Activated naive CD8-positive, alpha-beta T cell treated with anti-CD3 and anti-CD28 coated beads, Interleukin-2, amount 50 U/mL, for 24 hours (primary cell): Measurements from ENCODE around the gene DDX47.
A peak's percentile ranks its signal among the peaks of the same experiment; 100 is the strongest.
"Not testable (repeated sequence)": the region's sequence is repeated elsewhere in the genome, so short reads cannot be mapped to it uniquely, and the experiment has no call there.

ENCODE experiments used
- ATAC-seq: fragments of 150-1000 bp; cut with Tn5 transposase; one replicate; pipeline ENCODE4 v1.10.0; 2021
- DNase-seq: peaks from one replicate; pipeline ENCODE4 v3.0.0; 2021
- H3K27ac Mint-ChIP-seq: one replicate; pipeline ENCODE4 v1.8.0; 2021; ENCODE audit warnings: mild to moderate bottlenecking, mixed read lengths
- H3K27me3 Mint-ChIP-seq: one replicate; pipeline ENCODE4 v1.8.0; 2021; ENCODE audit warnings: mixed read lengths
- H3K36me3 Mint-ChIP-seq: one replicate; pipeline ENCODE4 v1.8.0; 2021; ENCODE audit warnings: low read depth, mixed read lengths
- H3K4me1 Mint-ChIP-seq: one replicate; pipeline ENCODE4 v1.8.0; 2021; ENCODE audit warnings: mixed read lengths
- H3K4me3 Mint-ChIP-seq: one replicate; pipeline ENCODE4 v1.8.0; 2021; ENCODE audit warnings: mild to moderate bottlenecking, moderate library complexity, mixed read lengths
- H3K9me3 Mint-ChIP-seq: one replicate; pipeline ENCODE4 v1.8.0; 2021; ENCODE audit warnings: mixed read lengths

Gene DDX47

DNA sequence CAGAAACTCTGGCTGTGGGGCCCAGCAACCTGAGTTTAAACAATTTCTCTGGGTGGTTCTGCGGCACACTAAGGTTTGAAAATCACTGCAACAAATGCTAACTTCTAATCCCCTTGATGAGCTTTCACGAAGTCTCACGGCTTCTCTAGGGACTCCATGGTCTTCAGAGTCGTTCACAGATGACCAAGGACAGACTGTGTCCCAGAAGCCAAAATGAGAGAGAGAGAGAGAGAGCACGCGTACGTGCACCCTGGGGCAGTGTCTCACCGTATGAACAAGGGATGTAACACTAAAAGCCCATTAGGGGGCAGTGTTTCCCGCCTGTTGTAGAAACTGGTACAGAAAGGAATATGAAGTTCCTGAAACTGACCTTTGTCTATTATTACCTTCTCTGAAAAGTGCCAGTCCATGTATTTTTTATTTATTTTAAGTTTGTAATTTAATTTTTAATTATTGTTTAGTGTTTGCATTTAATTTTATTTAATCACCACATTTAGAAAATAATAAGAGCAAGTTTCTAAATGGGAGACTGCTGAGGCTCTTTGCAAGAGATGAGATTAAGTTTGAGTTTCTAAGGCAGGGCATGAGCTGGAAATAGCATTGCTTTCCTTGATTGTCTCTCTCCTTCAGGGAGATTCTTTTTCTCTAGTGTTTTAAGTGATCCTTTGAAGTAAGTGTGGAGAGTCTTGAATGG is 24.3 kb upstream of the DDX47 start:
- DNase-seq (peak; percentile 69), ATAC-seq (peak; percentile 84)
- H3K27me3 Mint-ChIP-seq = no peaks in the 10 kb centered on the region
- peak overlapping the region; percentile 66 for H3K4me3 Mint-ChIP-seq
- peak overlapping the region; percentile 86 for H3K27ac Mint-ChIP-seq
- peaks cover 2% of the 10 kb centered on the region for H3K36me3 Mint-ChIP-seq
- no peaks in the 10 kb centered on the region for H3K9me3 Mint-ChIP-seq
- peaks cover 33% of the 10 kb centered on the region for H3K4me1 Mint-ChIP-seq

DNA sequence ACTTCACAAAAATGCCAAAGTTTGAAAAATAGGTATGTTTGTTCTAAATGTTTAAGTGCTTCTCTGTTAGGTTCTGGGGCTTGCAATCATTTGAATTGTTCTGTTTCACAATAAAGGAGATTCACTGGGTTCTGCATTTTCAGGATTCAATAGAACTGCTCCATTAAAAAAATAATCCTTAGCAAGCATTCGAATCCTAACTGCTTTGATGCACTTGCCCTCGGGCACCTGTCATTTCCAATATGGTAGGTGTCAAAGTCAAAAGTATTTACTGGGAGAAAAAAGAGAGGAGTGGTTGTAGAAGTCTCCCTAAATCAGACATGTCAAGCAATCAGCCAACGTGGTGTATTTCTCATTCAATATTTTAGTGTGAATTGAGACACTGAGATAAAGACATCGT is 22.2 kb upstream of the DDX47 start:
- ATAC-seq (no peak), DNase-seq (no peak)
- H3K4me1 Mint-ChIP-seq = peaks cover 24% of the 10 kb centered on the region
- no peak overlapping the region for H3K27ac Mint-ChIP-seq
- peaks cover 2% of the 10 kb centered on the region for H3K36me3 Mint-ChIP-seq
- H3K4me3 Mint-ChIP-seq = no peak overlapping the region
- H3K9me3 Mint-ChIP-seq = no peaks in the 10 kb centered on the region
- no peaks in the 10 kb centered on the region for H3K27me3 Mint-ChIP-seq

DNA sequence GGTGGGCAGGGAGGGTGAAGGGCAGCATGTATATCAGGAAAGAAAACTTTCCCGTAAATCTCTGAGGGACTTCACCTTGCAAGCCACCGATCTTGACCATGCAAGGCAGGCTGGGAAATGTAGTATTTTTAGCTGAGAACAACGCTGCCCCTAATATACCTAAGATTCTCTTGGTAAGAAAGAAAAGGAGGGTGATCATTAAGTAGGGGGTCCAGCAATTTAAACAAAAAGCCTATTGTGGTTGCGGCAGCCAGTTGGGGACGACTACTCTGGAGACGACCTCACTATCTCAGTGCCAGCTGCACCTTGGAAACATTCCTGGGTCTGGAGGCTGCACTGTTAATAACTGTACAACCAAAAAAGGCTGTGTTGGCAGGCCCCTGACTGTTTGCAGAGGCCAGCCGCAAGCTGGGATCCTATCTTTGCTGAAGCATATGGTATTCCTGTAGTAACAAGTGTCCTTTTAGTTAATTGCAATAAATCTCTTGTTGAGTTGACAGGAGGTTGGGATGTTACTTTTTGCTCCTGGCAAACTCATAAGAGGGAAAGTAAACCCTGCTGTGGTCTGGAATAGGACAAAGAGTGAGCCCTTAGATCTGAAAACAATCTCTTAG is 21.3 kb upstream of the DDX47 start:
- ATAC-seq = no peak
- Mint-ChIP-seq H3K4me3 (no peak overlapping the region), H3K36me3 (peaks cover 2% of the 10 kb centered on the region), H3K27me3 (no peaks in the 10 kb centered on the region), H3K27ac (no peak overlapping the region), H3K4me1 (peaks cover 17% of the 10 kb centered on the region), H3K9me3 (no peaks in the 10 kb centered on the region)
- DNase-seq = no peak

DNA sequence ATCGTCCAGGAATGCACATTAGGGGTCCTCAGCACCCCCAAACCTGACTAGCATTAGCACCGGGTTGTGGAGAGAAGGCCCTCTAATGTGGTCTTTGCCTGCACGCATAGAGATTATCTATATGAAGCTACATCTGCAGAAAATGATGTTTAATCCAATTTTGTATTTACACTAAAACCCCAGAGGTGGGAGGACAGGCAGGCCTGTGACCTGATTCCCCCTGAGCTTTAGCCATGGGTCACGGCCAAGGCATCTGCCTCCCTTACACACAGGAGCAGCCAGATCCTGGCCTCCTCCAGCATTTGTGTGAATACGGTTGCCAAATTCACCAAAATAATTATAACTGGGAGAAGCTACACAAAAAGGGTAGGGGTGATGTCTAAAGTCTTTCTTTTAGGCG is 20.7 kb upstream of the DDX47 start:
- DNase-seq = no peak
- Mint-ChIP-seq H3K4me1 (peaks cover 15% of the 10 kb centered on the region), H3K4me3 (no peak overlapping the region), H3K27ac (no peak overlapping the region), H3K36me3 (peaks cover 2% of the 10 kb centered on the region), H3K9me3 (no peaks in the 10 kb centered on the region), H3K27me3 (no peaks in the 10 kb centered on the region)
- ATAC-seq = no peak

DNA sequence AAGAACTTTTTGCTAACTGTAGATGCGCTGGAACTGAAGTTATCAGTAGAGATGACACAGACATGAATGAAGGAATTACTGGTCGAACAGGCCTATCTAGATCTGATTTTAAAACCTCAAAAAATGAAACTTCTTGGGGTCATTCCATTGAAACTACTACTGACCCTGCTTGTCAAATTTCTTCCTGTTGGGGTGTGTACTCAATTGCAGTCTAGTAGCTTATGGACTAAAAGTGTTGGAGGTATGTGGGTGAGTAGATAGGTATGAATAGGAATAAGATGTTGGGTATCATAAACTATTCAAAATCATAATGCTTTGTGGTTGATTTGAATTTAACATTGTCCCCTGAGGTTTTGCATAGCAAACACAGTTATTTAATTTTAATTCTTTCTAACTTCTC is 18.5 kb upstream of the DDX47 start:
- no peak overlapping the region for H3K4me3 Mint-ChIP-seq
- no peaks in the 10 kb centered on the region for H3K36me3 Mint-ChIP-seq
- no peaks in the 10 kb centered on the region for H3K27me3 Mint-ChIP-seq
- H3K4me1 Mint-ChIP-seq = no peaks in the 10 kb centered on the region
- DNase-seq (no peak), ATAC-seq (no peak)
- H3K27ac Mint-ChIP-seq = no peak overlapping the region
- H3K9me3 Mint-ChIP-seq = no peaks in the 10 kb centered on the region

DNA sequence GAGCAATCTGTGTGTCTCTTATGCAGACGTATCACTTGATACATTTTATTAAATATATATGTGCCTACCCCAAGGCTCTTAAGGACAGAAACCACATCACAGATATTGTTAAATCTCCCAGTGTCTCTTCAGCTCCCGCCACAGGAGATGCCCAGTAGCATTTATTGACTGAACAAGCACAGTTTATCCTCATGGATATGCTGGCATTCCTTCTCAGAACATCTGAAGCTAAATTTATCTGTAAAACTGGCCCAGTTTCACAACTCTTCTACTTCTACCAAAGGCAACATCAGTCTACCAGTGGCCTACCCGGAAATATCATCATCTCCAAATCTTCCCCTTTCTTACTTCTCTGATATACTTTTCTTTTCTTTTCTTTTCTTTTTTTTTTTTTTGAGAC is 17.0 kb upstream of the DDX47 start:
- H3K27me3 Mint-ChIP-seq = no peaks in the 10 kb centered on the region
- H3K36me3 Mint-ChIP-seq = no peaks in the 10 kb centered on the region
- H3K4me1 Mint-ChIP-seq = peaks cover 5% of the 10 kb centered on the region
- no peak for ATAC-seq
- H3K4me3 Mint-ChIP-seq = no peak overlapping the region
- H3K9me3 Mint-ChIP-seq = no peaks in the 10 kb centered on the region
- DNase-seq = no peak
- H3K27ac Mint-ChIP-seq = no peak overlapping the region

DNA sequence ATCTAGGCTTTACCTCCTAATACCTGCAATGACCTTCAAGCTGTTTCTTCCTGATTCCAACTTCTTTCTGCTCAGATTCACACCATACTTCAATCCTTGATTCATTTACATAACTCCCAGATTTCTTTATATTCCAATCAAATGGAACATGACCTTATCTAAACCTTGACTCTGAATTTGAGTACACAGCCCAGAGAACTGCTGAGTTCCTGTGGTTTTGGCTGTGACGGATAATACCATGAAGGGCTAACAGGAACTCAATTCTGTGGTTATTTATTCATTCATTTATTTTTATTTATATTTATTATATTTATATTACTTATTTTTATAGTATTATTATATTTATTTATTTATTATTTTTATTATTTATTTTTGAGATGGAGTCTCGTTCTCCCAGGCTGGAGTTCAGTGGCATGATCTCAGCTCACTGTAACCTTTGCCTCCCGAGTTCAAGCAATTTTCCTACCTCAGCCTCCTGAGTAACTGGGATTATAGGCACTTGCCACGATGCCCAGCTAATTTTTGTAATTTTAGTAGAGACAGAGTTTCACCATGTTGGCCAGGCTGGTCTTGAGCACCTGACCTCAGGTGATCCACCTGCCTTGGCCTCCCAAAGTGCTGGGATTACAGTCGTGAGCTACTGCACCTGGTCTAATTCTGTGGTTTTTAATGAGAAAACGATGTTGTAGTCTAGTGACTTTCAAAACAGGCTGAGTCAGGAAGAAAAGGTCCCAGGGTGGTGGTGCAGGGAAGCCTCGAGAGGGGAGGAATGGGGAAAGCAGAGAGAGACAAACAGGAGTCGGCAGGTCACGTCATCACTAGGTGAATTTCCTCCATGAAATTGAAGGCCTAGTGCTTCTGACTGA is 16.0 kb upstream of the DDX47 start:
- ATAC-seq (no peak), DNase-seq (no peak)
- Mint-ChIP-seq H3K9me3 (no peaks in the 10 kb centered on the region), H3K4me1 (peaks cover 6% of the 10 kb centered on the region), H3K4me3 (no peak overlapping the region), H3K36me3 (no peaks in the 10 kb centered on the region), H3K27ac (no peak overlapping the region), H3K27me3 (no peaks in the 10 kb centered on the region)

DNA sequence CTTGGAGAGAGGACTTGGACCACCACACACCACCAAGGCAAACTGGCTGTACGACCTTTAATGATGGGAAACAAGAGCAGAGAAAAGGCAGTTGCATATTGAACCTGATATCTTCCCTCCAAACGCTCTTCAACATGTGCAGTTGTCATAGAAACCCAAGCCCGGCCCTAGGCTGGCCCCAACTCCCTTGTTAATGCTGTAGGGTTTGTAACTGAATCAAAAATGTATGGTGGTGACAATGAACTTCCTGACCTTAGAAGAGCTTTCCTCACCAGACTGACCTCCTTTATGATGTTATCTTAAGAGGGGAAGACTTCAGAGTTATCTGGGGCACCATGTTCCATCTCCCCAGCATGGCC is 15.4 kb upstream of the DDX47 start:
- Mint-ChIP-seq H3K9me3 (no peaks in the 10 kb centered on the region), H3K4me1 (peaks cover 12% of the 10 kb centered on the region), H3K27ac (no peak overlapping the region), H3K4me3 (no peak overlapping the region), H3K36me3 (no peaks in the 10 kb centered on the region), H3K27me3 (no peaks in the 10 kb centered on the region)
- no peak for ATAC-seq
- no peak for DNase-seq

DNA sequence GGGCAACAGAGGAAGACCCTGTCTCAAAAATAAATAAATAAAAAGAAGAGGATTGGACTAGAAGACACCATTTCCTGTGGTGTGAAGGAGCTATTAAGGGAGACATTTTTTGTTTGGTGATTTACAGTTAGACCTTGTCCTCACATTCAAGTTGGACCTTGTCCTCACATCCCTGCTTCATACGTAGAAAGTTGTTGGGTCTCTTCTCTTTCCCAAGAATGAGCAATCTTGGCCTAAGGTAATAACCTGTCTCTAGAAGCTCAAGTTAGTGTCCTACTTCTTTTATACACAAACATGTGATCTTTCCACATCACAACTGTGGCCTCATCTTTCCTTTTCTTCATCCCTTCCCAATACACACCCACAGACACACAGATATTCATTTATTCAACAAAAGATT is 14.7 kb upstream of the DDX47 start:
- no peaks in the 10 kb centered on the region for H3K36me3 Mint-ChIP-seq
- no peak overlapping the region for H3K27ac Mint-ChIP-seq
- no peaks in the 10 kb centered on the region for H3K27me3 Mint-ChIP-seq
- no peaks in the 10 kb centered on the region for H3K9me3 Mint-ChIP-seq
- no peak overlapping the region for H3K4me3 Mint-ChIP-seq
- ATAC-seq (no peak), DNase-seq (no peak)
- peaks cover 19% of the 10 kb centered on the region for H3K4me1 Mint-ChIP-seq

DNA sequence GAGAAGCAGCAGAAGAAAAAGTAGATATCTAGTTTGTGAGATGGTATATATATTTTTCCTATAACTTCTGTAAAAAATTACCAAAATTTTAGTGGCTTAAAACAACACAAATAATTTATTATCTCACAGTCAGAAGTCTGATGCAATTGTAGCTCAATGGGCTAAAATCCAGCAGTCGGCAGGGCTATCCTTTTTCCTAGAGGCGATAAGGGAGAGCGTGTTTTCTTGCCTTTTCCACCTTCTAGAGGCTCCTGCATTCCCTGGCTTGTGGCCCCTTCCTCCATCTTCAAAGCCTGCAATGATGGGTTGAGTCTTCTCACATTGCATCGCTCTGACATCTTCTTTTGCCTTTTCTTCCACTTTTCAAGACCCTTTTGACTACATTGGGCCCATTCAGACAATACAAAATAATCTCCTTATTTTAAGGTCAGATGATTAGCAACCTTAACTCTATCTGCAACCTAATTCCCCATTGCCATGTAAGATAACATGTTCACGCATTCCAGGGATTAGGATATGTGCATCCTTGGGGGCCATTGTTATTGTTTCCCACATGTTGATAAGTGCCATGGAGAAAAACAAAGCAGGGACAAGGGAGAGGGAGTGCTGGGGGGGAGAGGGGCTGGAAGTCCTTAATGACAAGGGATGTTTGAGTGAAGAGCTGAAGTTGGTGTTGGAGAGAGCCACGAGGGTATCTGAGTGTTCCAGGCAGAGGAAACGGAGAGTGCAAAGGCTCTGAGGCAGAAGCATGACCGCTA is 13.8 kb upstream of the DDX47 start:
- Mint-ChIP-seq H3K9me3 (no peaks in the 10 kb centered on the region), H3K27ac (no peak overlapping the region), H3K4me1 (peaks cover 27% of the 10 kb centered on the region), H3K36me3 (no peaks in the 10 kb centered on the region), H3K27me3 (no peaks in the 10 kb centered on the region), H3K4me3 (no peak overlapping the region)
- DNase-seq = no peak
- no peak for ATAC-seq

DNA sequence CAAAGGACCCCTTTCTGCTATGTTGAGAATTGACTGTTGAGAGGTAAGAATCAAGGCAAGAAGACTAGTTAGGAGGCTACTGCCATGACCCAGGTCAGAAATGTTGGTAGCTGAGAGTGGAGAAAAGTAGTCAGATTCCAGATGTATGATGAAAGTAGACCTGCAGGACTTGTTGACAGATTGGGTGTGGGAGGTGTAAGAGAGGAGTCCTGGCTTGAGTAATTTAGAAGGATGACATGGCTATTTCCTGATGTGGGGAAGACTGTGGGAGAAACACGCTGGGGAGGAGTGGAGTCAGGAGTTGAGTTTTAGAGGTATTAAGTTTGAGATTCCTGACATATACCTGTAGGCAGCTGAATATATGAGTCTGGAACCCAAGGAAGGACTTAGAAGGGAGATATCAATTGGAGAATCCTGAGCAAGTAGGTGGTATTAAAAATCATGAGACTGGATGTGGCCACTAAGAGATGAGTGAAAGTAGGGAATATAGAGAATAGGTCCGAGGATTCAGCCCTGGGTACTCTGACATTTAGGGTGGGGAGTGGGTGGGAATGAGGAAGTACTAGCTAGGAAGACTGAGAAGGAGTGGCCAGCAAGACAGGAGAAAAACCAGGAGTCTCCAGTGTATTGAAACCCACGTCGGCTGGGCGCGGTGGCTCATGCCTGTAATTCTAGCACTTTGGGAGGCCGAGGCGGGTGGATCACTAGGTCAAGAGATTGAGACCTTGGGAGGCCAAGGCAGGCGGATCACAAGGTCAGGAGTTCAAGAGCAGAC is 12.6 kb upstream of the DDX47 start:
- H3K27ac Mint-ChIP-seq = no peak overlapping the region
- H3K9me3 Mint-ChIP-seq = no peaks in the 10 kb centered on the region
- no peaks in the 10 kb centered on the region for H3K27me3 Mint-ChIP-seq
- H3K4me1 Mint-ChIP-seq = peaks cover 36% of the 10 kb centered on the region
- H3K36me3 Mint-ChIP-seq = no peaks in the 10 kb centered on the region
- no peak overlapping the region for H3K4me3 Mint-ChIP-seq
- ATAC-seq (no peak), DNase-seq (no peak)

DNA sequence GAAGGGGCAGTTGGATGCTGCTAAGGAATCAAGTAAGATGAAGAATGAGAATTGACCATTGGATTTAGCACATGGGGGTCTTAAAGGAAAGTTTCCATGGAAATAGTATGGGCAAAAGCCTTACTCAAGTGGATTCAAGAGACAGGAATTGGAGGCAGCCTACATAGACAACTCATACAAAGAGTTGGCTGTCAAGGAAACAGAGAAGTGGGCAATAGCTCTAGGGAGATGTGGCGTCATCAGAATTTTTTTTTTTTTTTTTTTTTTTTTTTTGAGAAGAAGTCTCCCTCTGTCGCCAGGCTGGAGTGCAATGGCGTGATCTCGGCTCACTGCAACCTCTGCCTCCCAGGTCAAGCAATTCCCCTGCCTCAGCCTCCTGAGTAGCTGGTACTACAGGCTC is 11.5 kb upstream of the DDX47 start:
- H3K4me3 Mint-ChIP-seq, DNase-seq, H3K9me3 Mint-ChIP-seq, H3K27me3 Mint-ChIP-seq, ATAC-seq, H3K36me3 Mint-ChIP-seq, H3K27ac Mint-ChIP-seq: not testable (repeated sequence)
- H3K4me1 Mint-ChIP-seq = peaks cover 42% of the 10 kb centered on the region

DNA sequence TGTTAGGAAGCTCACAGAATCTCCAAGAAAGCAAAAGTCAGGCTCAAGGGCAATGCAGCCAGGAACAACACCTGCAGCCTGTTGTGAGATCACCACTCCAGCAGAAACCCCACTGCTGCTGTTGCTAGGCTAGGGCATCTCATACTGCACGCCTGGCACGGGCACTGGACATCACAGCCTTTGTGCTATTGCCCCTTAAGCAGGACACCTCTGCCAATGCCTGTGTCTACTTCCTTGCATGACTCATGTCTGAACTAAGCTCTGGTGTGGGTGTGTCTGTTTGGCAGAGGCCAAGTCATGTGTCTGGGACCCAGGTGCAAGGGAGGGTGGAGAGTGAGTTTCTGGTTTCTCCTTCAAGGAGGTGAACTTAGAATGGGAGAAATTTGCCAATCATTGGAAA is 10.0 kb upstream of the DDX47 start:
- peaks cover 57% of the 10 kb centered on the region for H3K4me1 Mint-ChIP-seq
- H3K27ac Mint-ChIP-seq = peak overlapping the region; percentile 73
- DNase-seq = peak; percentile 41
- ATAC-seq = peak; percentile 84
- no peaks in the 10 kb centered on the region for H3K9me3 Mint-ChIP-seq
- H3K36me3 Mint-ChIP-seq = no peaks in the 10 kb centered on the region
- peak overlapping the region; percentile 58 for H3K4me3 Mint-ChIP-seq
- H3K27me3 Mint-ChIP-seq = no peaks in the 10 kb centered on the region

DNA sequence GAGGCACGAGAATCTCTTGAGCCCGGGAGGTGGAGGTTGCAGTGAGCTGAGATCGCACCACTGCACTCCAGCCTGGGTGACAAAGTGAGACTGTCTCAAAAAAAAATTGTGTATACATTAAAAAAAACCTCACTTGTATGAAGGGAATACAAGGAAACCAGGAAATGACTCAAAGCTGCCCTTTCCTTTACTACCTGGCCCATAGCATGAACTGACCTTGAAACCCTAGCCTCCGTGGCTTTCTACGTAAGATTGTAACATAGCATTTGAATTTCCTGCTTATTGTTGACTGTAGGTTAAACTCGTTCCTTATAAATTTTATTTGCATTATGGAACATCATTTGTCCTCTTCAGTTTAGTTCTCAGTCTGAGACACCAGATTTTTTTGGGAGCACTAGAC is 9.1 kb upstream of the DDX47 start:
- Mint-ChIP-seq H3K9me3 (no peaks in the 10 kb centered on the region), H3K4me3 (no peak overlapping the region), H3K27me3 (no peaks in the 10 kb centered on the region), H3K36me3 (no peaks in the 10 kb centered on the region), H3K27ac (no peak overlapping the region), H3K4me1 (peaks cover 65% of the 10 kb centered on the region)
- DNase-seq = no peak
- ATAC-seq = peak; percentile 46
